HCT116 (cell line): ENCODE data around the gene MBTD1.

Experiments
- CEBPB ChIP-seq: IDR thresholded peaks from 2 replicates; pipeline ENCODE4 v1.6.1; 2012; ENCODE audit warnings: low read depth
- EZH2 ChIP-seq: fragments of 200-600 bp; sonication (generic); IDR thresholded peaks from 2 replicates; pipeline ENCODE4 v1.6.1; 2017; ENCODE audit warnings: antibody characterized with exemption, mixed run types
- POLR2A ChIP-seq: IDR thresholded peaks from 2 replicates; pipeline ENCODE4 v1.7.0; 2011; ENCODE audit warnings: borderline replicate concordance; ENCODE audit not compliant: insufficient read depth, insufficient read length; ENCODE audit errors: extremely low read depth
- POLR2AphosphoS5 ChIP-seq: IDR thresholded peaks from 2 replicates; pipeline ENCODE4 v1.6.1; 2011; ENCODE audit warnings: mild to moderate bottlenecking, low read depth, low read length, moderate library complexity
- RAD21 ChIP-seq: IDR thresholded peaks from 2 replicates; pipeline ENCODE4 v1.6.1; 2012; ENCODE audit warnings: low read depth, mild to moderate bottlenecking
- TCF7L2 ChIP-seq: IDR thresholded peaks from 2 replicates; pipeline ENCODE4 v1.7.0; 2011; ENCODE audit warnings: borderline replicate concordance, inconsistent platforms; ENCODE audit not compliant: insufficient read depth, insufficient read length; ENCODE audit errors: extremely low read depth
- TF ChIP-seq, protein P1 (sequence below), 3 experiments: fragments of 200-600 bp in 1 of 3; sonication (generic) in 1 of 3; IDR thresholded peaks in 2 of 3; conservative IDR thresholded peaks in 1 of 3; 2 replicates each; pipeline ENCODE4 v1.5.1; 2012 to 2017; ENCODE audit warnings: low read depth in 2 of 3, low read length in 2 of 3, antibody characterized with exemption in 1 of 3, borderline replicate concordance in 1 of 3, control low read depth in 1 of 3, mild to moderate bottlenecking in 1 of 3, mixed read lengths in 1 of 3, mixed run types in 1 of 3, moderate library complexity in 1 of 3; ENCODE audit not compliant: insufficient read depth in 1 of 3

DNA sequence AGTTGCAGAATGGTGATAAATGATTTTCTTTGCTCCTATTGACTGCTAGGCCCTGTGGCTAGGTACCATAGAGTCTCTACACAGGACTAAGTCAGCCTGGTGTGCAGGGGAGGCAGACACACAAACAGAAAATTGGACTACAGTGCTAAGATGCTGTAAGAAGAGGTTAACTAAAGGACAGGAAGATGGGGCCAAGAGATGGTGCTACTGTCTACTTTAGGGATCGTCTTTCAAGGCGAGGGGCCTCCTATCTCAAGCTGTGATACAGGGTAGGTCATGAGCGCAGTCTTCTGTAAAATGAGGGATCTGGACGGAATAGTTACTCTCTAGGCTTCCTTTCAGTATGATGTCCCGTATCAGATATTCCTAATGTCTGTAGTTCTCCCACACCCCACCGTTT, 105.7 kb downstream of the MBTD1 start:
- TF ChIP-seq POLR2A (no peak), RAD21 (no peak), CEBPB (no peak), POLR2AphosphoS5 (no peak), EZH2 (no peak), TCF7L2 (no peak)
- TF ChIP-seq, protein P1, sequence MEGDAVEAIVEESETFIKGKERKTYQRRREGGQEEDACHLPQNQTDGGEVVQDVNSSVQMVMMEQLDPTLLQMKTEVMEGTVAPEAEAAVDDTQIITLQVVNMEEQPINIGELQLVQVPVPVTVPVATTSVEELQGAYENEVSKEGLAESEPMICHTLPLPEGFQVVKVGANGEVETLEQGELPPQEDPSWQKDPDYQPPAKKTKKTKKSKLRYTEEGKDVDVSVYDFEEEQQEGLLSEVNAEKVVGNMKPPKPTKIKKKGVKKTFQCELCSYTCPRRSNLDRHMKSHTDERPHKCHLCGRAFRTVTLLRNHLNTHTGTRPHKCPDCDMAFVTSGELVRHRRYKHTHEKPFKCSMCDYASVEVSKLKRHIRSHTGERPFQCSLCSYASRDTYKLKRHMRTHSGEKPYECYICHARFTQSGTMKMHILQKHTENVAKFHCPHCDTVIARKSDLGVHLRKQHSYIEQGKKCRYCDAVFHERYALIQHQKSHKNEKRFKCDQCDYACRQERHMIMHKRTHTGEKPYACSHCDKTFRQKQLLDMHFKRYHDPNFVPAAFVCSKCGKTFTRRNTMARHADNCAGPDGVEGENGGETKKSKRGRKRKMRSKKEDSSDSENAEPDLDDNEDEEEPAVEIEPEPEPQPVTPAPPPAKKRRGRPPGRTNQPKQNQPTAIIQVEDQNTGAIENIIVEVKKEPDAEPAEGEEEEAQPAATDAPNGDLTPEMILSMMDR (IDR thresholded peaks at IDR 0.05 in 2 of 3, conservative IDR thresholded peaks at IDR 0.05 in 1 of 3; ENCODE audit: borderline replicate concordance in 1 of 3, insufficient read depth in 1 of 3, low read depth in 2 of 3, low read length in 2 of 3), result no peak
